Suprapubic skin (tissue), 4 donors: ENCODE data around the gene ADAD2. TPM values are rescaled to one million over a fixed set of nuclear protein-coding genes. Genes with fewer than 3 reads are reported as not detected.

Experiments
- DNase-seq, 2 donors: peaks; one replicate each; pipeline ENCODE4 v3.0.0-alpha.2; 2019; ENCODE audit warnings: low spot score in 2 of 2
- H3K27ac ChIP-seq: fragments of 200-600 bp; sonication (generic); one replicate; pipeline ENCODE4 v1.5.1; 2019
- H3K27me3 ChIP-seq: fragments of 200-600 bp; sonication (generic); one replicate; pipeline ENCODE4 v1.5.1; 2019
- H3K36me3 ChIP-seq: fragments of 200-600 bp; sonication (generic); one replicate; pipeline ENCODE4 v1.5.1; 2019
- H3K4me1 ChIP-seq: fragments of 200-600 bp; sonication (generic); one replicate; pipeline ENCODE4 v1.5.1; 2019
- H3K4me3 ChIP-seq: fragments of 200-600 bp; sonication (generic); one replicate; pipeline ENCODE4 v1.5.1; 2019; ENCODE audit warnings: mild to moderate bottlenecking
- H3K9me3 ChIP-seq: fragments of 200-600 bp; sonication (generic); one replicate; pipeline ENCODE4 v1.5.1; 2019
- EP300 ChIP-seq: sonication (generic); formaldehyde crosslinking; IDR thresholded peaks from one replicate; pipeline ENCODE4 v1.6.1; 2017; ENCODE audit warnings: antibody characterized with exemption
- POLR2A ChIP-seq, 2 donors: fragments of 450-650 bp; IDR thresholded peaks; one replicate each; pipeline ENCODE4 v1.6.1; 2017; ENCODE audit warnings: antibody characterized with exemption in 2 of 2, mild to moderate bottlenecking in 2 of 2, moderate library complexity in 2 of 2
- POLR2AphosphoS5 ChIP-seq, 3 donors: sonication (generic); formaldehyde crosslinking; IDR thresholded peaks; one replicate each; pipeline ENCODE4 v1.6.1; 2017; ENCODE audit warnings: antibody characterized with exemption in 3 of 3
- WGBS: methylation state at CpG from one replicate; pipeline ENCODE4 v1.1.5; 2018; 5-methylcytosine and 5-hydroxymethylcytosine counted together
- total RNA-seq, 4 donors: library from RNA; depleted of rRNA; stranded (reverse); fragments of >200 nt; gene quantifications; one replicate each; pipeline ENCODE4 v1.1.0, GENCODE V29; 2016
- TF ChIP-seq, protein P1 (sequence below), 2 donors: fragments of 200-600 bp in 1 of 2; fragments of 450-650 bp in 1 of 2; sonication (generic) in 1 of 2; IDR thresholded peaks; one replicate each; pipeline ENCODE4 v1.5.1; 2016 to 2019; ENCODE audit warnings: antibody characterized with exemption in 2 of 2, mild to moderate bottlenecking in 1 of 2, moderate library complexity in 1 of 2

Gene ADAD2
- total RNA-seq, 4 donors from 2014 or later: 1.9 to 2.6 (median 2.4) TPM; not detected in 1

DNA sequence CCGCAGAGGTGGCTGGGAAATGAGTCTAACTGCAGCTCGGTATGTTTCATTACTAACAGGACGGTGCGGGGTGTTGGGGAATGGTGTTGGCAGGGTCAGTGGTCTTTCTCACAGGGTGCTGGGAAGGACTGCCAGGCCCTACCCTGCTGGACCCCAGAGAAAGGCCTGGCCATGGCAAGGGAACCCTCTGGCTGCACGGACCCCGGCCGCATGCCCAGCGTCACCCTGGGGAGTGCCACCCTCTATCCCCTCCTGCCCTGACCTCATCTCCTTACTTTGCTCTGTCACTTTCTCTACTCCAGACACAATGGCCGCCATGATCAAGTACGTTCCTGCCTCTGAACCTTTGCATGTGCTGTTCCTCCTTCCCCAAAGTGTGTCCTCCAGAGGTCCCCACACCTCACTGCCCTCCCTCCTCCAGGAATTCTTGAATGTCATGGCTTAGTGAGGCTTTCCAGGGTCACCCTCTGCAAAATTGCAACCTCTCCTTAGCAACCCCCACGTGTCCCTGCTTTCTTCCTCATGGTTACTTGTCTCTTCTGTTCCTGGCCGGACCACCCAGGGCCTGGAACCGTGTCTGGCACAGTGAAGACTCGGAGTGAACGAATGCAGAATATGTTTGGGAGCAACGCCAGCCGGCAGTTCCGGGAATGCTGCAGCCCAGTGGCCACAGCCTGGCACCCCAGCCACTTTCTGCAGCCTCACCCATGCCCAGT lies 15.2 kb downstream of the ADAD2 start:
- no peaks in the 10 kb centered on the region for H3K27me3 ChIP-seq
- DNase-seq: no peak
- WGBS: 82% methylated on average over 18 of the region's 18 CpGs
- H3K27ac ChIP-seq: no peak overlapping the region
- no peaks in the 10 kb centered on the region for H3K36me3 ChIP-seq
- H3K4me1 ChIP-seq: no peaks in the 10 kb centered on the region
- H3K4me3 ChIP-seq: no peak overlapping the region
- no peaks in the 10 kb centered on the region for H3K9me3 ChIP-seq
- TF ChIP-seq, protein P1, sequence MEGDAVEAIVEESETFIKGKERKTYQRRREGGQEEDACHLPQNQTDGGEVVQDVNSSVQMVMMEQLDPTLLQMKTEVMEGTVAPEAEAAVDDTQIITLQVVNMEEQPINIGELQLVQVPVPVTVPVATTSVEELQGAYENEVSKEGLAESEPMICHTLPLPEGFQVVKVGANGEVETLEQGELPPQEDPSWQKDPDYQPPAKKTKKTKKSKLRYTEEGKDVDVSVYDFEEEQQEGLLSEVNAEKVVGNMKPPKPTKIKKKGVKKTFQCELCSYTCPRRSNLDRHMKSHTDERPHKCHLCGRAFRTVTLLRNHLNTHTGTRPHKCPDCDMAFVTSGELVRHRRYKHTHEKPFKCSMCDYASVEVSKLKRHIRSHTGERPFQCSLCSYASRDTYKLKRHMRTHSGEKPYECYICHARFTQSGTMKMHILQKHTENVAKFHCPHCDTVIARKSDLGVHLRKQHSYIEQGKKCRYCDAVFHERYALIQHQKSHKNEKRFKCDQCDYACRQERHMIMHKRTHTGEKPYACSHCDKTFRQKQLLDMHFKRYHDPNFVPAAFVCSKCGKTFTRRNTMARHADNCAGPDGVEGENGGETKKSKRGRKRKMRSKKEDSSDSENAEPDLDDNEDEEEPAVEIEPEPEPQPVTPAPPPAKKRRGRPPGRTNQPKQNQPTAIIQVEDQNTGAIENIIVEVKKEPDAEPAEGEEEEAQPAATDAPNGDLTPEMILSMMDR (IDR thresholded peaks at IDR 0.05): no peak
- TF ChIP-seq EP300: no peak
- no peak for TF ChIP-seq POLR2A (IDR thresholded peaks at IDR 0.05)
- TF ChIP-seq POLR2AphosphoS5 (IDR thresholded peaks at IDR 0.05): no peak

DNA sequence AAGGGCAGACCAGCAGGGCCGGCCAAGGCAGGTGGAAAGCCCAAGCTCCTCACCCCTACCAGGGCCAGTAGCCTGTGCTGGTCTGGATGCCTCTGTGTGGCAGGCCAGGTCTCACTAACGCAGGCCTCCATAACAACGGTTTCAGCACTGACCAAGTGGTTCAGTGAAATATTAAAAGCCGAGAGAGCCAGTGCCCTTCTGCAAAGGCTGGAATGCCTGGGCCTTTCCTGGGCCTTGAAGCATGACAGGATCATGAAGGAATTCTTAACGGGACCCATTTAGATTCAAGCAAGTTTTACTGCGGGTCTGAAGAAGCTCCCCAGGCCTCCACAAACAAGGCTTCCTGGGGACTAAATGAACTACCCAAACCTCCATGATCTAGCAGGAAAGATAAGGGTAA lies 16.3 kb downstream of the ADAD2 start:
- TF ChIP-seq, protein P1 (IDR thresholded peaks at IDR 0.05): no peak
- no peak for TF ChIP-seq POLR2A (IDR thresholded peaks at IDR 0.05)
- TF ChIP-seq POLR2AphosphoS5 (IDR thresholded peaks at IDR 0.05): no peak
- no peak for TF ChIP-seq EP300
- DNase-seq: no peak
- 74% methylated on average over 6 of the region's 6 CpGs for WGBS

DNA sequence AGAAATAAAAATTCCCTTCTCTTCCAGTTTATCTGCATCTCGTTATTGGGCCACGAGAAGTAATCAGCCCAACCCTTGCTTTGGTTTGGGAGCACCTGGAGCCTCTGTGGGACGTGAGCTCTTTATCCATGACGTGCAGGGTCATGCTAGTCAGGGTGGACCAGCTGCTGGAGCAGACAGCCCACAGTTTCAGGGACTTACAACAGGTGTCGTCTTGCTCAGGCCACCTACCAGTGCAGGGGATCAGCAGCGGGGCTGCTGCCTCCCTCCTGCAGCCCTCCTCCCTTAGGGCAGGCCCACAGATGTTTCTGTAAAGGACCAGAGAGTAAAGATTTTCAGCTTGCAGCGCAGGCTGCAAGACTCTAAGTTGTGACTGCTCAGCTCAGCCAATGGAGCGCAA lies 16.9 kb downstream of the ADAD2 start:
- no peak for DNase-seq
- Histone ChIP-seq H3K9me3 (no peaks in the 10 kb centered on the region), H3K27ac (no peak overlapping the region), H3K36me3 (no peaks in the 10 kb centered on the region), H3K27me3 (no peaks in the 10 kb centered on the region), H3K4me3 (no peak overlapping the region), H3K4me1 (no peaks in the 10 kb centered on the region)
- 75% methylated on average over 8 of the region's 8 CpGs for WGBS
- TF ChIP-seq POLR2AphosphoS5 (IDR thresholded peaks at IDR 0.05) (no peak), EP300 (no peak), POLR2A (IDR thresholded peaks at IDR 0.05) (no peak)
- TF ChIP-seq, protein P1 (IDR thresholded peaks at IDR 0.05): no peak

More for the DNA sequence above, 16.3 kb downstream of the ADAD2 start:
- Histone ChIP-seq H3K4me1 (no peaks in the 10 kb centered on the region), H3K27ac (no peak overlapping the region), H3K36me3 (no peaks in the 10 kb centered on the region), H3K4me3 (no peak overlapping the region), H3K27me3 (no peaks in the 10 kb centered on the region), H3K9me3 (no peaks in the 10 kb centered on the region)

DNA sequence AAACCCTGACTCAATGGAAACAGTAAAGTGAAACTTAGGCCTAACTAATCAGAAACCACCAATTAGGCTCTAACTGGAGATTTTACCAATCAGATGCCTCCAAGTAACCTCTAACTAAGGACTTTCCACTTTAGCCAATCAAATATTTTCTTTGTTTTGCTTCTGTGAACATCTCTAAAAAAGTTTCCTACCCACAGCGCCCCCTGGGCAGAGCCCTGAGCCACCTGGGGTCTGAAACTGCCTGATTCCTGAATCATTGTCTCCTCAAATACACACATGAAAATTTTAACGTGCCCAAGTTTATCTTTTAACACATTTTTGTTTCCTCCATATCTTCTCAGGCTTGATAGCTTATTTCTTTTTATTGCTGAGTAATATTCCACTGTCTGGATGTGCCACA lies 19.0 kb downstream of the ADAD2 start:
- Histone ChIP-seq H3K4me1 (no peaks in the 10 kb centered on the region), H3K4me3 (no peak overlapping the region), H3K36me3 (no peaks in the 10 kb centered on the region), H3K27me3 (no peaks in the 10 kb centered on the region), H3K27ac (no peak overlapping the region), H3K9me3 (no peaks in the 10 kb centered on the region)
- TF ChIP-seq, protein P1 (IDR thresholded peaks at IDR 0.05): no peak
- TF ChIP-seq POLR2A (IDR thresholded peaks at IDR 0.05): no peak
- TF ChIP-seq POLR2AphosphoS5 (IDR thresholded peaks at IDR 0.05): no peak
- TF ChIP-seq EP300: no peak
- 86% methylated on average over 2 of the region's 2 CpGs for WGBS
- no peak for DNase-seq

DNA sequence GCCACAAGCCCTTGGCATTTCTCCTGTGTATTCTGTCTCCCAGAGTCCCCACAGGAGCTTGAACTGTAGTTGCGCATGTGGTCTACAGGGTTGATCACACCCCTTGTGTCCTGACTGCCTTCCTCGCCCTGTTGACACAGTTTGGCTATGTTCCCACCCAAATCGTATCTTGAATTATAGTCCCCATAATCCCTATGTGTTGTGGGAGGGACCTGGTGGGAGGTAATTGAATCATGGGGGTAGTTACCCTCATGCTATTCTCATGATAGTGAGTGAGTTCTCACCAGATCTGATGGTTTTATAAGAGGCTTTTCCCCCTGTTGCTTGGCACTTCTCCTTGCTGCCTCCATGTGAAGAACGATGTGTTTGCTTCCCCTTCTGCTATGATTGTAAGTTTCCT lies 21.2 kb downstream of the ADAD2 start:
- no peaks in the 10 kb centered on the region for H3K9me3 ChIP-seq
- no peak for TF ChIP-seq POLR2A (IDR thresholded peaks at IDR 0.05)
- TF ChIP-seq, protein P1 (IDR thresholded peaks at IDR 0.05): no peak
- no peak for TF ChIP-seq POLR2AphosphoS5 (IDR thresholded peaks at IDR 0.05)
- 51% methylated on average over 4 of the region's 4 CpGs for WGBS
- H3K27me3 ChIP-seq: no peaks in the 10 kb centered on the region
- no peaks in the 10 kb centered on the region for H3K36me3 ChIP-seq
- DNase-seq: no peak
- H3K4me1 ChIP-seq: no peaks in the 10 kb centered on the region
- H3K4me3 ChIP-seq: no peak overlapping the region
- no peak overlapping the region for H3K27ac ChIP-seq
